Thyroid gland (tissue), 4 donors: ENCODE measurements around the gene SULT2B1. TPM values are rescaled to one million over a fixed set of nuclear protein-coding genes. Genes with fewer than 3 reads are reported as not detected.
A peak's percentile ranks its signal among the peaks of the same experiment; 100 is the strongest.

Experiments used
- DNase-seq, 2 donors: peaks; one replicate each; pipeline ENCODE4 v3.0.0-alpha.2; 2019
- H3K27ac ChIP-seq, 3 donors: fragments of 200-600 bp; sonication (generic); 1 replicate in 2 of 3; 2 replicates in 1 of 3; pipeline ENCODE4 v1.5.1; 2016 to 2019; ENCODE audit warnings: mild to moderate bottlenecking in 1 of 3, moderate library complexity in 1 of 3
- H3K27me3 ChIP-seq: fragments of 200-600 bp; sonication (generic); one replicate; pipeline ENCODE4 v1.5.1; 2019
- H3K36me3 ChIP-seq, 2 donors: fragments of 200-600 bp; sonication (generic); one replicate each; pipeline ENCODE4 v1.5.1; 2016 to 2019
- H3K4me1 ChIP-seq, 2 donors: fragments of 200-600 bp; sonication (generic); one replicate each; pipeline ENCODE4 v1.5.1; 2017 to 2019
- H3K4me3 ChIP-seq, 3 donors: fragments of 200-600 bp; sonication (generic); replicated peaks in 1 of 3; 1 replicate in 2 of 3; 2 replicates in 1 of 3; pipeline ENCODE4 v1.5.1; 2016; ENCODE audit warnings: mild to moderate bottlenecking in 1 of 3
- H3K9me3 ChIP-seq: fragments of 200-600 bp; sonication (generic); one replicate; pipeline ENCODE4 v1.5.1; 2017
- CTCF ChIP-seq, 6 experiments: fragments of 200-600 bp in 3 of 6; fragments of 450-650 bp in 3 of 6; sonication (generic) in 3 of 6; IDR thresholded peaks; one replicate each; pipeline ENCODE4 v1.5.1; 2016 to 2019; ENCODE audit warnings: antibody characterized with exemption in 6 of 6, mild to moderate bottlenecking in 2 of 6, inconsistent platforms in 1 of 6, moderate library complexity in 1 of 6
- POLR2A ChIP-seq, 2 donors: fragments of 450-650 bp; IDR thresholded peaks; one replicate each; pipeline ENCODE4 v1.6.1; 2017; ENCODE audit warnings: antibody characterized with exemption in 2 of 2, mild to moderate bottlenecking in 2 of 2, moderate library complexity in 1 of 2
- WGBS, 2 donors: methylation state at CpG; one replicate each; pipeline ENCODE4 v1.1.5; 2017; 5-methylcytosine and 5-hydroxymethylcytosine counted together
- intact Hi-C: fragments of 100-400 bp; cut with DNase I; formaldehyde crosslinking; loops from one replicate; pipeline ENCODE4 v1.15.1; 2023
- total RNA-seq, 4 donors: library from RNA; depleted of rRNA; stranded (reverse); fragments of >200 nt; gene quantifications; one replicate each; pipeline ENCODE4 v1.2.3, GENCODE V29; 2016

SULT2B1 gene
- total RNA-seq, 4 donors from 2014 or later, result 0.54 to 0.88 (median 0.78) TPM; not detected in 1

- intact Hi-C loops, result loop anchor here (10.0 kb wide), 1 partner anchor 190 kb away; the partner anchor contains the start of gene HSD17B14
- H3K9me3 ChIP-seq, result no peaks in the 10 kb centered on the region
- H3K4me1 ChIP-seq, result peaks cover 8 to 16% of the 10 kb centered on the region in 2 donors
- no peak for TF ChIP-seq CTCF (IDR thresholded peaks at IDR 0.05)
- TF ChIP-seq POLR2A (IDR thresholded peaks at IDR 0.05), result no peak
- no peak for DNase-seq
- no peaks in the 10 kb centered on the region for H3K27me3 ChIP-seq
- WGBS, 2 donors, result 61 to 81% methylated on average over 4 of the region's 4 CpGs
- H3K36me3 ChIP-seq, result no peaks in the 10 kb centered on the region
- no peak overlapping the region for H3K27ac ChIP-seq
- H3K4me3 ChIP-seq, result no peak overlapping the region
Observed at GRCh38 chr19:48644355-48644754, 92.4 kb downstream of the SULT2B1 start.

GRCh38 chr19:48644839-48645619 is 93.1 kb downstream of the SULT2B1 start:
- H3K4me3 ChIP-seq, result peak overlapping the region in 1 of 3 donors; percentile 51
- DNase-seq, result peak; percentile 74 to 78
- no peaks in the 10 kb centered on the region for H3K27me3 ChIP-seq
- H3K4me1 ChIP-seq, result peaks cover 13 to 22% of the 10 kb centered on the region in 2 donors
- 3 to 4% methylated on average over 14 to 20 of the region's 25 CpGs for WGBS, 2 donors
- TF ChIP-seq POLR2A (IDR thresholded peaks at IDR 0.05), result peak in 1 of 2 donors; percentile 36
- no peak for TF ChIP-seq CTCF (IDR thresholded peaks at IDR 0.05)
- intact Hi-C loops, result loop anchor here (10.0 kb wide), 1 partner anchor 190 kb away; the partner anchor contains the start of gene HSD17B14
- no peaks in the 10 kb centered on the region for H3K36me3 ChIP-seq
- peak overlapping the region; percentile 88 to 94 (median 89) for H3K27ac ChIP-seq
- H3K9me3 ChIP-seq, result no peaks in the 10 kb centered on the region

GRCh38 chr19:48645620-48646000 is 93.6 kb downstream of the SULT2B1 start:
- Histone ChIP-seq H3K36me3 (no peaks in the 10 kb centered on the region), H3K4me1 (peaks cover 13 to 23% of the 10 kb centered on the region in 2 donors), H3K4me3 (peak overlapping the region; percentile 20 to 51 (median 41)), H3K27ac (peak overlapping the region; percentile 88 to 94 (median 89)), H3K27me3 (no peaks in the 10 kb centered on the region), H3K9me3 (no peaks in the 10 kb centered on the region)
- intact Hi-C loops, result loop anchor here (10.0 kb wide), 1 partner anchor 189 kb away; the partner anchor contains the start of gene HSD17B14
- DNase-seq, result no peak
- TF ChIP-seq CTCF (IDR thresholded peaks at IDR 0.05), result no peak
- peak in 1 of 2 donors; percentile 2 for TF ChIP-seq POLR2A (IDR thresholded peaks at IDR 0.05)
- 0 to 3% methylated on average over 6 of the region's 6 CpGs for WGBS, 2 donors

- TF ChIP-seq POLR2A (IDR thresholded peaks at IDR 0.05), result peak in 1 of 2 donors; percentile 35
- TF ChIP-seq CTCF (IDR thresholded peaks at IDR 0.05), result peak; percentile 59 to 93 (median 84)
- Histone ChIP-seq H3K9me3 (no peaks in the 10 kb centered on the region), H3K4me1 (peaks cover 13 to 23% of the 10 kb centered on the region in 2 donors), H3K27ac (peak within 1 kb of the TSS; percentile 88 to 94 (median 89)), H3K4me3 (peak within 1 kb of the TSS; percentile 20 to 51 (median 41)), H3K36me3 (no peaks in the 10 kb centered on the region), H3K27me3 (no peaks in the 10 kb centered on the region)
- 1% methylated on average over 20 to 23 of the region's 33 CpGs for WGBS, 2 donors
- intact Hi-C loops, result loop anchor here (10.0 kb wide), 1 partner anchor 189 kb away; the partner anchor contains the start of gene HSD17B14
- peak; percentile 90 to 93 for DNase-seq
Observed at GRCh38 chr19:48646001-48646721, 94.2 kb downstream of the SULT2B1 start, which contains the start of gene CA11. TSS of gene CA11 (minus strand) at chr19:48646187. CDS start at chr19:48645632, 555 bp downstream.
